HEK293T (cell line): ENCODE measurements around the gene CCIN.

Source experiments
- BHLHE40 ChIP-seq: fragments of 450-650 bp; IDR thresholded peaks from 2 replicates; pipeline ENCODE4 v1.6.1; 2016; ENCODE audit warnings: mild to moderate bottlenecking, moderate library complexity, borderline replicate concordance
- ELF4 ChIP-seq: fragments of 450-650 bp; IDR thresholded peaks from 2 replicates; pipeline ENCODE4 v1.6.1; 2017; ENCODE audit warnings: antibody characterized with exemption
- FOXA1 ChIP-seq: fragments of 450-650 bp; IDR thresholded peaks from 2 replicates; pipeline ENCODE4 v1.6.1; 2016; ENCODE audit warnings: mild to moderate bottlenecking
- FOXM1 ChIP-seq: fragments of 450-650 bp; IDR thresholded peaks from 2 replicates; pipeline ENCODE4 v1.6.1; 2017; ENCODE audit warnings: mild to moderate bottlenecking, borderline replicate concordance
- HDGF ChIP-seq: fragments of 450-650 bp; IDR thresholded peaks from 2 replicates; pipeline ENCODE4 v1.6.1; 2017; ENCODE audit warnings: antibody characterized with exemption, borderline replicate concordance
- L3MBTL2 ChIP-seq: fragments of 450-650 bp; conservative IDR thresholded peaks from 2 replicates; pipeline ENCODE4 v1.6.1; 2016; ENCODE audit warnings: mild to moderate bottlenecking
- NFRKB ChIP-seq: fragments of 450-650 bp; IDR thresholded peaks from 2 replicates; pipeline ENCODE4 v1.6.1; 2016; ENCODE audit warnings: mild to moderate bottlenecking, moderate library complexity
- SP1 ChIP-seq: fragments of 450-650 bp; IDR thresholded peaks from 2 replicates; pipeline ENCODE4 v1.6.1; 2017
- SUZ12 ChIP-seq: fragments of 450-650 bp; IDR thresholded peaks from 2 replicates; pipeline ENCODE4 v1.6.1; 2016; ENCODE audit warnings: mild to moderate bottlenecking
- TARDBP ChIP-seq: fragments of 450-650 bp; IDR thresholded peaks from 2 replicates; pipeline ENCODE4 v1.6.1; 2016
- ZNF384 ChIP-seq: fragments of 450-650 bp; IDR thresholded peaks from 2 replicates; pipeline ENCODE4 v1.6.1; 2016

- no peak for TF ChIP-seq FOXA1
- no peak for TF ChIP-seq FOXM1
- TF ChIP-seq TARDBP: no peak
- TF ChIP-seq ZNF384: no peak
- no peak for TF ChIP-seq HDGF
- no peak for TF ChIP-seq BHLHE40
- TF ChIP-seq ELF4: no peak
- TF ChIP-seq NFRKB: no peak
- TF ChIP-seq SUZ12: no peak
- no peak for TF ChIP-seq L3MBTL2
- TF ChIP-seq SP1: no peak
These were observed 22.1 kb downstream of the CCIN start for GRCh38 chr9:36191290-36191645.
